Activated naive CD8-positive, alpha-beta T cell treated with anti-CD3 and anti-CD28 coated beads, Interleukin-2, amount 50 U/mL, for 24 hours (primary cell): Measurements from ENCODE around the gene PROK1.

Source experiments
- ATAC-seq: fragments of 150-1000 bp; cut with Tn5 transposase; one replicate; pipeline ENCODE4 v1.10.0; 2021
- DNase-seq: peaks from one replicate; pipeline ENCODE4 v3.0.0; 2021
- H3K27ac Mint-ChIP-seq: one replicate; pipeline ENCODE4 v1.8.0; 2021; ENCODE audit warnings: mild to moderate bottlenecking, mixed read lengths
- H3K27me3 Mint-ChIP-seq: one replicate; pipeline ENCODE4 v1.8.0; 2021; ENCODE audit warnings: mixed read lengths
- H3K36me3 Mint-ChIP-seq: one replicate; pipeline ENCODE4 v1.8.0; 2021; ENCODE audit warnings: low read depth, mixed read lengths
- H3K4me1 Mint-ChIP-seq: one replicate; pipeline ENCODE4 v1.8.0; 2021; ENCODE audit warnings: mixed read lengths
- H3K4me3 Mint-ChIP-seq: one replicate; pipeline ENCODE4 v1.8.0; 2021; ENCODE audit warnings: mild to moderate bottlenecking, moderate library complexity, mixed read lengths
- H3K9me3 Mint-ChIP-seq: one replicate; pipeline ENCODE4 v1.8.0; 2021; ENCODE audit warnings: mixed read lengths

PROK1 gene

DNA sequence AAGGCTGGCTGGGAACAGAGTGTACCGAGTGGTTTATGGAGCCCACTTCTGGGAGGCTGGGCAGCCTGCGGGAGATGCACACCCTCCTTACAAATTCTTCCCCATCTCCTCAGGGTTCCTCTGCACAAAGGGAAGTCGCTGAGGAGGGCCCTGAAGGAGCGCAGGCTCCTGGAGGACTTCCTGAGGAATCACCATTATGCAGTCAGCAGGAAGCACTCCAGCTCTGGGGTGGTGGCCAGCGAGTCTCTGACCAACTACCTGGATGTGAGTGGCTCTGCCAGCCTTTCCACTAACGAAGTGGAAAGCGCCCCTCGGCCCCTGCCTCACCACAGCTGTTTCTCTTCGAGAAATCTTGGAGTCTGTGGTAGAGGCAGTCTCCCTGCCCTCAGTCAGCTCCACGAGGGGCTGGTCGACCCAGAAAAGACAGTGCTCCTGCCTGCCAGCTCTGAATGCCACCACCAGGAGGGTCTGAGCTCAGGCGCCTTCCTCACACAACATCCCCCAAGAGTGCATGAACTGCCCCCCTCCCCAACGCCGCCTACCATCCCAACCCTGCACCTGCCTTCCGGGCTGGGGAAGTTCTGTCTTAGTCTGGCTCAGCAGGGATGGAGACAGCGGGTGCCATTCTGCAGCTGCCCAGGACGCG, 31.8 kb downstream of the PROK1 start:
- Mint-ChIP-seq H3K36me3 (no peaks in the 10 kb centered on the region), H3K4me3 (no peak overlapping the region), H3K27me3 (peaks cover 11% of the 10 kb centered on the region), H3K4me1 (peaks cover 2% of the 10 kb centered on the region), H3K27ac (no peak overlapping the region), H3K9me3 (no peaks in the 10 kb centered on the region)
- ATAC-seq (no peak), DNase-seq (no peak)

GRCh38 chr1:110483308-110483685, 32.3 kb downstream of the PROK1 start:
- Mint-ChIP-seq H3K36me3 (no peaks in the 10 kb centered on the region), H3K4me3 (no peak overlapping the region), H3K27ac (no peak overlapping the region), H3K9me3 (no peaks in the 10 kb centered on the region), H3K27me3 (peaks cover 11% of the 10 kb centered on the region), H3K4me1 (peaks cover 2% of the 10 kb centered on the region)
- DNase-seq (no peak), ATAC-seq (no peak)

DNA sequence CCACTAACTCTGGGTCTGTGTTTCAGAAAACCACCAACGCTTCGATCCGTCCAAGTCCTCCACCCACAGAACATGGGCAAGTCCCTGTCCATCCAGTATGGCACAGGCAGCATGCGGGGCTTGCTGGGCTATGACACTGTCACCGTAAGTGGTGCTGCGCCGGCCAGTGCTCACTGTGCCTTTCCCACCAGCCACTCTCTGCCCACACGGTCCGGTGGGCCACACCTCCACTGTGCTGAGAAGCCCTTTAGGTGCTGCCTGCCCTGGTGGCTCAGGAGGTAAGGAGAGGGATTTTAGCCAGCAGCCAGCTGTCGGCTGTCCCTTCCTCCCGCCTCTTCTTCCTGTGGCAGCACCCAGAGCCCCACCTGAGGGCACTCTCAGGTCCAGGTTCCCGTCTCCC, 33.9 kb downstream of the PROK1 start:
- H3K27me3 Mint-ChIP-seq, result peaks cover 11% of the 10 kb centered on the region
- ATAC-seq (no peak), DNase-seq (no peak)
- no peak overlapping the region for H3K27ac Mint-ChIP-seq
- peaks cover 2% of the 10 kb centered on the region for H3K4me1 Mint-ChIP-seq
- no peaks in the 10 kb centered on the region for H3K9me3 Mint-ChIP-seq
- H3K4me3 Mint-ChIP-seq, result no peak overlapping the region
- no peaks in the 10 kb centered on the region for H3K36me3 Mint-ChIP-seq

GRCh38 chr1:110485725-110486124, 34.8 kb downstream of the PROK1 start:
- no peak overlapping the region for H3K4me3 Mint-ChIP-seq
- H3K36me3 Mint-ChIP-seq, result no peaks in the 10 kb centered on the region
- DNase-seq (no peak), ATAC-seq (no peak)
- no peaks in the 10 kb centered on the region for H3K9me3 Mint-ChIP-seq
- H3K27ac Mint-ChIP-seq, result no peak overlapping the region
- H3K27me3 Mint-ChIP-seq, result peaks cover 11% of the 10 kb centered on the region
- H3K4me1 Mint-ChIP-seq, result peaks cover 2% of the 10 kb centered on the region

DNA sequence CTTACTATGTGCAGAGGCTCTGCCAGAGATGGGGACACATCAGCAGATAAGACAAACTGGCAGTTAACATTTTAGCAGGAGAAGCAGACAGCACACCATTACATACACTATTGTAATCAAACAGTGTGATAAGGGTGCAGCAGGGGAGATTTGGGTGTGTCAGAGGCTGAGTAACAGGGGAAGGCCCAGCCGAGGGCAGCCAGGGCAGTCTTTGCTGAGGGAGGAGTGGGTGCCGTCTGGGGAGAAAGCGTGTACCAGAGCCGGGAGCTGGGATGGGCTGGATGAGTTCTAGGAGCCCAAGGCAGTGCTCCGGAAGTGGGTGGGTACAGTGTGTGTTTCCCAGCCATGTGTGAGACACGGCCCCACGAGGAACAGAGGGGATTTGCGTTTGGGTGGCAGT, 36.8 kb downstream of the PROK1 start:
- Mint-ChIP-seq H3K4me1 (peaks cover 2% of the 10 kb centered on the region), H3K27ac (no peak overlapping the region), H3K36me3 (no peaks in the 10 kb centered on the region), H3K27me3 (peaks cover 11% of the 10 kb centered on the region), H3K9me3 (no peaks in the 10 kb centered on the region), H3K4me3 (no peak overlapping the region)
- DNase-seq (no peak), ATAC-seq (no peak)

DNA sequence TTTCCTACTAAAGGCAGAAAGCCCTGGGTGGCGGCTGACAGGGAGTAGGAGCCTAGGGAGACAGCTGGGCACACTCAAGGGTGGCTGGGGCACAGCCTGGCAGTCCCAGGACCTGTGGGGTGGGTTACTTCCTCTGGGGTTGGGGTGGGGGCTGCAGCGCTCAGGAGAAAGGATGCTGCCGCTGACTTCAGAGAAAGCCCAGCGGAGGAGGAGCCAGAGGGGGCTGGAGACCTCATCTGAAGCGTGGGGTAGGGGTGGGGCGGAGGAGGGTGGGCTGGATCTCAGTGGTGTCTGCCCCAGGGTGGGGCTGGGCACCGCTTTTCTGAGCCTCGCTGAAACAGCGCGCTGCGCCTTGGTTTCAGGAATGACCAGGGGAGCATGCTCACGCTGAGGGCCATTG, 37.2 kb downstream of the PROK1 start:
- Mint-ChIP-seq H3K4me1 (peaks cover 2% of the 10 kb centered on the region), H3K9me3 (no peaks in the 10 kb centered on the region), H3K27me3 (peaks cover 10% of the 10 kb centered on the region), H3K27ac (no peak overlapping the region), H3K4me3 (no peak overlapping the region), H3K36me3 (no peaks in the 10 kb centered on the region)
- ATAC-seq (no peak), DNase-seq (no peak)

DNA sequence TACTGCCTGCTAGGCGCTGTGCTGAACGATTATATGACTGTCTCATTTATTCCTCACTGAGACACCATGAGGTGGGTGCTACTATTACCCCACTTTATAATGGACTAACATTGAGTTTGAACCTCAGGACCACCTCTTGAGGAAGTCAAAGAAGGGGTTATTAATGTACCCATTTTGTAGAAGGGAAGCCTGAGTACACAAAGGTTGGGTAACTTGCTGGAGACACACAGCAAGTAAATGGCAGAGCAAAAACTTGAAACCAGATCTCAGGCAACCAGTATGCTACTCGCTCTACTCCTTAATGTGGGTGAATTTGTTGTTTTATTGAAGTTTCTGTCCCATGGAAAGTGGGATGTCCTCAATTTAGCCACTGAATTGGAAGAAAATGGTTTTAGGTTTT, 37.9 kb downstream of the PROK1 start:
- Mint-ChIP-seq H3K27ac (no peak overlapping the region), H3K9me3 (no peaks in the 10 kb centered on the region), H3K36me3 (no peaks in the 10 kb centered on the region), H3K4me1 (no peaks in the 10 kb centered on the region), H3K4me3 (no peak overlapping the region), H3K27me3 (peaks cover 6% of the 10 kb centered on the region)
- ATAC-seq (no peak), DNase-seq (no peak)

- no peak overlapping the region for H3K4me3 Mint-ChIP-seq
- peaks cover 4% of the 10 kb centered on the region for H3K27me3 Mint-ChIP-seq
- no peak for DNase-seq
- H3K36me3 Mint-ChIP-seq, result no peaks in the 10 kb centered on the region
- no peaks in the 10 kb centered on the region for H3K4me1 Mint-ChIP-seq
- H3K9me3 Mint-ChIP-seq, result no peaks in the 10 kb centered on the region
- no peak for ATAC-seq
- H3K27ac Mint-ChIP-seq, result no peak overlapping the region
These were observed 38.5 kb downstream of the PROK1 start for GRCh38 chr1:110489406-110489805.

GRCh38 chr1:110489973-110490542, 39.1 kb downstream of the PROK1 start:
- Mint-ChIP-seq H3K4me1 (no peaks in the 10 kb centered on the region), H3K9me3 (no peaks in the 10 kb centered on the region), H3K27me3 (peaks cover 4% of the 10 kb centered on the region), H3K4me3 (no peak overlapping the region), H3K36me3 (no peaks in the 10 kb centered on the region), H3K27ac (no peak overlapping the region)
- DNase-seq, result no peak
- peak; percentile 20 for ATAC-seq

GRCh38 chr1:110490791-110491451, 40.0 kb downstream of the PROK1 start:
- Mint-ChIP-seq H3K27me3 (no peaks in the 10 kb centered on the region), H3K4me1 (no peaks in the 10 kb centered on the region), H3K4me3 (no peak overlapping the region), H3K9me3 (no peaks in the 10 kb centered on the region), H3K27ac (no peak overlapping the region), H3K36me3 (no peaks in the 10 kb centered on the region)
- DNase-seq, result no peak
- no peak for ATAC-seq

- ATAC-seq (no peak), DNase-seq (no peak)
- no peaks in the 10 kb centered on the region for H3K27me3 Mint-ChIP-seq
- no peak overlapping the region for H3K27ac Mint-ChIP-seq
- H3K9me3 Mint-ChIP-seq, result no peaks in the 10 kb centered on the region
- no peaks in the 10 kb centered on the region for H3K36me3 Mint-ChIP-seq
- H3K4me3 Mint-ChIP-seq, result no peak overlapping the region
- no peaks in the 10 kb centered on the region for H3K4me1 Mint-ChIP-seq
These were observed 41.6 kb downstream of the PROK1 start for GRCh38 chr1:110492573-110492972.

DNA sequence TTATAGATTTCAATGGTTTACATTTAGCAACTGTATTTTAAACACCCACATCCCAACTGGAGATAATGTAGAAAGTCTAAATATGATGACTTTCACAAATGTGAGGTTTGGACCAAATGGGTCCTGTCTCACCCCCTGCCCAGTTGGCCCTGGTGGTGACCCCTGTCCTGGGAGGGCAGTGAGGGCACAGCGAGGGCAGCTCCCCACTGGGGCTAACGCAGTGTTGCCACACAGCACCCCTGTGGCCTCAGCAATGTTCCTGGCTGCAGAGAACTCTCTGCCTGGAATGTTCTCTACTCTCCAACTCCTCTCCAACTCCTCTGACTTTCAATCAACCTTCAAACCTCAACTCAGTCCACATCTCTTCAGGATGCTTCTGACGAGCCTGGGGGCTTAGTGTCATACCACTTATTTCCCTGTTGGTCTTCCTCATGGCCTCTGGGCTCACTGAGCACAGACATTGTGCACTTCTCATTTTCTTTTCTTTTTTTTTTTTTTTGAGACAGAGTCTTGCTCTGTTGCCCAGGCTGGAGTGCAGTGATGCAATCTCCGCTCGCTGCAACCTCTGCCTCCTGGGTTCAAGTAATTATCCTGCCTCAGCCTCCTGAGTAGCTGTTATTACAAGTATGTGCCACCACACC, 42.2 kb downstream of the PROK1 start:
- ATAC-seq (no peak), DNase-seq (no peak)
- H3K9me3 Mint-ChIP-seq, result no peaks in the 10 kb centered on the region
- H3K4me3 Mint-ChIP-seq, result no peak overlapping the region
- no peaks in the 10 kb centered on the region for H3K4me1 Mint-ChIP-seq
- no peaks in the 10 kb centered on the region for H3K27me3 Mint-ChIP-seq
- H3K27ac Mint-ChIP-seq, result no peak overlapping the region
- no peaks in the 10 kb centered on the region for H3K36me3 Mint-ChIP-seq

- Mint-ChIP-seq H3K4me3 (no peak overlapping the region), H3K9me3 (no peaks in the 10 kb centered on the region), H3K27ac (no peak overlapping the region), H3K36me3 (no peaks in the 10 kb centered on the region), H3K4me1 (no peaks in the 10 kb centered on the region), H3K27me3 (no peaks in the 10 kb centered on the region)
- ATAC-seq, result no peak
- no peak for DNase-seq
These were observed 43.1 kb downstream of the PROK1 start for GRCh38 chr1:110494036-110494435.

DNA sequence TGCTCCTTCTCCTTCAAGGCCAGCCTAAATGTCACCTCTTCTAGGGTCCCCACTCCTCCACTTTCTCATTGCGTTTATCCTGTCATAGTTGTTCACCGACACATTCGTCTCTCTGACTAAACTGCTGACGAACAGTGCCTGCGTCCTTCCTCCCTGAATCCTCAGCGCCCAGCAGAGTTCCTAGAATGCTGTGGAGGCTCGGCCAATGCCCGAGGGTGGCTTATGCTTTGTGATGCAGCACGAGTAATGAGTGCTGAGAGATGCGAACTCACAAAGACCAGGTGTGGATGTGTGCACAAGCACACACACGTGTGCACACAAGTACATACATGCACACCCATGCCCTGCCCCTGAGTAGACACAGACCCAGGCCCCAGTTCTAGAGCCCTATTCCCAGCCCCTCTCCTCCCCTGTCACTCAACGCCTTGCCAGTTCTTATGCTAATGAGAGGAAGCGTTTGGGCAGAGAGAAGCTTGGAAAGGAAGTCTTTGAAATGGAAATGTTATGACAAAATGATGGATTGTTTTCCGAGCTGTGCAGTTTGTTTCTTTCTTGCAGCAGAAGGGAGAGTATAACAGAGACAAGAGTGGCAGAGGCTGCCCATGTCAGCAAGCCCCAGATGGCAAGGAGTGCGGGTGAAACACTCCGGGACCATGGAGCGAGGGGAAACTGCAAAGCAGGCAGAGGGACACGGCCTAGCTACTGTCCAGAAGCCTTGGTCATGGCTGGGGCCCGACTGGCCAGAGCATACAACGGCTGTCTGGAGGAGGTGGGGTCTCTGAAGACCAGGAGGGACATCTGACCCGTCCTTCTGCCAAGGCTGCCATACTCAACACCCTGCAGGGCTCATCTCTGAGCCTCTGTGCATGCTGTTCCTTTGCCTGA, 43.8 kb downstream of the PROK1 start:
- no peaks in the 10 kb centered on the region for H3K27me3 Mint-ChIP-seq
- ATAC-seq, result no peak

More for the DNA sequence above, 43.8 kb downstream of the PROK1 start:
- Mint-ChIP-seq H3K27ac (no peak overlapping the region), H3K4me3 (no peak overlapping the region), H3K9me3 (no peaks in the 10 kb centered on the region), H3K4me1 (no peaks in the 10 kb centered on the region), H3K36me3 (no peaks in the 10 kb centered on the region)
- DNase-seq, result no peak
